Upper lobe of left lung (tissue), 4 donors: ENCODE results near the gene MITF.

ENCODE experiments used
- CTCF ChIP-seq, 6 experiments: fragments of 450-650 bp in 4 of 6; fragments of 200-600 bp in 2 of 6; sonication (generic) in 2 of 6; IDR thresholded peaks; one replicate each; pipeline ENCODE4 v1.5.1; 2016 to 2019; ENCODE audit warnings: antibody characterized with exemption in 6 of 6
- POLR2A ChIP-seq, 4 donors: fragments of 450-650 bp; IDR thresholded peaks; one replicate each; pipeline ENCODE4 v1.5.1; 2016 to 2017; ENCODE audit warnings: antibody characterized with exemption in 4 of 4, mild to moderate bottlenecking in 2 of 4
- POLR2AphosphoS5 ChIP-seq, 2 donors: sonication (generic); formaldehyde crosslinking; IDR thresholded peaks; one replicate each; pipeline ENCODE4 v1.5.1; 2017; ENCODE audit warnings: antibody characterized with exemption in 2 of 2

- TF ChIP-seq POLR2AphosphoS5 (IDR thresholded peaks at IDR 0.05): no peak
- TF ChIP-seq CTCF (IDR thresholded peaks at IDR 0.05): no peak
- TF ChIP-seq POLR2A (IDR thresholded peaks at IDR 0.05): no peak
Observed at GRCh38 chr3:69986419-69986818, 247.2 kb downstream of the MITF start.
